Germinal center (tissue), 1 donor: ENCODE data around the gene TRIM34.
"Not testable (repeated sequence)": the region's sequence is repeated elsewhere in the genome, so short reads cannot be mapped to it uniquely, and the experiment has no call there.

Experiments
- DNase-seq: peaks from one replicate; pipeline ENCODE4 v3.0.0; 2012; ENCODE audit warnings: mixed read lengths, low spot score

Gene TRIM34

DNA sequence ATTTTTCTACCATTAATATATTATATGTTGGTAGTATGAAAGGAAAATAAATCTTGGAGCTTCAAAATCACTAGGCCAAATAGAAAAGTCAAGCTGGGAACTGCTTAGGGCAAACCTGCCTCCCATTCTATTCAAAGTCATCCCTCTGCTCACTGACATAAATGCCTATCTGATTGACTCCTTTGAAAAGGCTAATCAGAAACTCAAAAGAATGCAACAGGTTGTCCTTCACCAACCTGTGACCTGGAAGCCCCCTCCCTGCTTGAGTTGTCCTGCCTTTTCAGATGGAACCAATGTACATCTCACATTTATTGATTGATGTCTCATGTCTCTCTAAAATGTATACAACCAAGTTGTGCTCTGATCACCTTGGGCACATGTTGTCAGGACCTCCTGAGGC lies 3.2 kb upstream of the TRIM34 start:
- DNase-seq: no peak

DNA sequence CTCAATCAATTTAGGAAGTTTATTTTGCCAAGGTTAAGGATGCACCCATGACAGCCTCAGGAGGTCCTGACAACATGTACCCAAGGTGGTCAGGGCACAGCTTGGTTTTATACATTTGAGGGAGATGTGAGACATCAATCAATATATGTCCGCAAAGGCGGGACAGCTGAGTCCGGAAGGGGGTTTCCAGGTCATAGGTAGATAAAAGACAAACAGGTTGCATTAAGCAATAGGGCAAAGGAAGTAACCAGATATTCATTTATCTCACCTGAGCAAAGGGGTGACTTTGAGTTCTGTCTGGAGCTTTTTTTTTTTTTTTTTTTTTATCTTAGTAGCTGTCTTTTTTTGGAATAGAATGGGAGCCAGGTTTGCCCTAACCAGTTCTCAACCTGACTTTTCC lies 2.0 kb upstream of the TRIM34 start:
- no peak for DNase-seq

DNA sequence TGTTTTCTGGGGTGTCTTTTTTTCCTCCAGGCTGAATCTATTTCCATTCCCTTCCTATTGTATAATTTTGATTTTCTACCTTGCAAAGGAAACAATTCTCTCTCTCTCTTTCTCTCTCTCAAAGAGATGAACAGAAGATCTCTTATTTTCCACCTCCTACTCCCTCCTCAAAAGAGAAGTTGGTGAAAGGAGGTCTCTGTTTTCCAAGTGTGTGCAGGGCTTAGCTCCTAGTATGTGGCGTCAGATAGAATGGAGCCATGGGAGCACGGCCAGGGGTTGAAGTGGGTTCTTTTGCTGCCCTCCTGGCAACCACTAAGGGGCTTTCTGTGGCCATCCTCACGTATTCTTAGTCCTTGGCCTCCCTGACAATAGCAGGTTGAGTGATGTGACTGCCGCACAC lies 480 bp downstream of the TRIM34 start:
- peak; percentile 13 for DNase-seq

DNA sequence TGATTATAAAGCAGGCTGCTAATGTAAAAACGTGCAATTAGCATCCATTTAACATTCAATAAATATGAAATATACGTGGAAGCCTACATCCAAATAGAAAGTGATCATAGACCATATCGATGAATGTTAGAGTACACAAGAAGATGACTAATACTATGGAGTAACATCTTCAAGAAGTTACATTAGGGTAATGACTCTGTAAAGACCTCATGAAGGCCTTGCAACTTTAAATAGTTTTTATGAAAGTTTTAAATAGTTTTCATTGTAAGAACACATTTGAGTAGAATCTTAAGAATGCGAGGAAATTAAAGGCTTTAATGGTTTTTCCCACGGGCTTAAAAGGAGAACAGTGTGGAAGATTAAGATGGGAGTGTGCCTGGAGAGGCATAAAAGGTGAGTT lies 1.4 kb downstream of the TRIM34 start:
- no peak for DNase-seq

DNA sequence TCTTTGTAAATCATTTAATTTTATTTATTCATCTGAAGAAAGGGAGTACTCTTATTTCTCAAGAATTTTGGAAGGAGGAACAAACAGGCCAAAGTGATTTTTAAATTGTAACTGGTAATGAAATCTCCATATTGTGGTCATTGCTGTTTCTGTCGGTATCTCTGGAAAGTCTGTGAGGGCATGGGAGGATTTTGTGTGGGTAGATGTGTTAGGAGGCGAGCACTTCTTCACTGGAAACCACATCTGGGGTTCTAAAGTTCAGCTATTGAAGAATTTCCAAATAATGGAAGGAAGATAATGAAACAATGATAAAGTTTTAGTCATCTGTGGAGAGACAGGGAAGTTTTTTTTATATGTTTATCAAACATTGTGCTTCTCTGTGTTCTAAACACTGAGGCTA lies 6.6 kb downstream of the TRIM34 start:
- DNase-seq: no peak

DNA sequence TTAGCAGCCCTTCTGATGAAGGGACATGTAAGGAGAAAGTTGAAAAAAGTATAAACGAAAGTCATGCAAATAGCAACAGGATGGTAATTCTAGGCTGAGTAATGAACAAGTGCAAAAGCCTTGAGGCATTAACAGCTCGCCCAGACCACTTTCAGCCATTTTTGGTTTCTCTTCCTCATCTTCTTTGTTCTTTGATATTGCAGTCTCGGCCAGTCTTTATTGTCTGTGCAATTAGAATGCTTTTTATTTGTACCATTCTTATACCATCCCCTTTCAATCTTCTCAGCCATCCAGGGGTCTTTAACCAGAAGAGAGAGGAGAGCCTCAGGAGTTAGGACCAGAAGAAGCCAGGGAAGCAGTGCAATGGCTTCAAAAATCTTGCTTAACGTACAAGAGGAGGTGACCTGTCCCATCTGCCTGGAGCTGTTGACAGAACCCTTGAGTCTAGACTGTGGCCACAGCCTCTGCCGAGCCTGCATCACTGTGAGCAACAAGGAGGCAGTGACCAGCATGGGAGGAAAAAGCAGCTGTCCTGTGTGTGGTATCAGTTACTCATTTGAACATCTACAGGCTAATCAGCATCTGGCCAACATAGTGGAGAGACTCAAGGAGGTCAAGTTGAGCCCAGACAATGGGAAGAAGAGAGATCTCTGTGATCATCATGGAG lies 7.3 kb downstream of the TRIM34 start:
- DNase-seq: peak; percentile 54

DNA sequence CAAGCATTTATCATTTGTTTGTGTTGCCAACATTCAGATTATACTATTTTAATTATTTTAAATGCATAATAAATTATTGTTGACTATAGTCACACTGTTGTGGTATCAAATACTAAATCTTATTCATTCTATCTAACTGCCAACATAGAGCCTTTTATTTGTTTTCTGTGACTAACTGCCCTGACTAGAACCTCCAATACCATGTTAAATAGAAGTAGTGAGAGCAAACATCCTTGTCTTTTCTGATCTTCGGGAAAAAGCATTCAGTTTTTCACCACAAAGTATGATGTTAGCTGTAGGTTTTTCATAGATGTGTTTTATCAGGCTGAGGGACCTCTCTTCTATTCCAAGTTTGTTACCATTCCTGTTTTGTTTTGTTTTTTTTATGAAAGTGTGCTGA lies 15.2 kb downstream of the TRIM34 start:
- no peak for DNase-seq

DNA sequence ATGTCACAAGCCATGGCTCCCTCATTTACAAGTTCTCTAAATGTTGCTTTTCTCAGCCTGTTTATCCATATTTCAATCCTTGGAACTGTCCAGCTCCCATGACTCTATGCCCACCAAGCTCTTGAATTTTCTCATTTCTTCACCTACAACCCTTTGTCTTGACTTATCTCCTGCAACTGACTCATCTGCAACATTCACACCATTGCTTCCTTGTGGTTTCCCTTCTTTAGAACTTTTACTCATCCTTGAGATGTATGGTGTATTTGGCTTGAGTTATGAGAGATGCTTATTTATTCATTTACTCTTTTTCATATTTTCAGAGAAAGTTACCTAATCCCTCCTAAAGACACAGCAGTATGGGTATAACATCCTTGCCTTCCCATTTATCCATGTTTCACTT lies 18.8 kb downstream of the TRIM34 start:
- no peak for DNase-seq

DNA sequence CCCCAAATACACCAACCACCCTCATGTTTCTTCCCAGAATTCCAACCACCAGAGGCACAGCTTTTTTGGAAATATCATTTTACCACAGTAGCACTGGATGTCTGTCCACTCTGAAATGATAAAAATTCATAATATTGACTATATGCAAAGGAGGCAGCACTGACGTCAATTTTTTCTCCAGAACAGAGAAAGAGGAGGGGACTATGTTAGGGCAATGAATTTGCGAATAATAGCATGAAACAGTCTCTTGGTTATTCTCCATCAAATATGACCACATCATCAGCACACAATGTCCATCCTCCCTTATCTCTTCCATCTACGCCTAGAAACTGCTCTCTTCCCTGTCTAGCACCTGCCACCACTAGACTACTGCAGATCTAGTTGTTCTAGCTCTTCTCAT lies 21.3 kb downstream of the TRIM34 start:
- no peak for DNase-seq

DNA sequence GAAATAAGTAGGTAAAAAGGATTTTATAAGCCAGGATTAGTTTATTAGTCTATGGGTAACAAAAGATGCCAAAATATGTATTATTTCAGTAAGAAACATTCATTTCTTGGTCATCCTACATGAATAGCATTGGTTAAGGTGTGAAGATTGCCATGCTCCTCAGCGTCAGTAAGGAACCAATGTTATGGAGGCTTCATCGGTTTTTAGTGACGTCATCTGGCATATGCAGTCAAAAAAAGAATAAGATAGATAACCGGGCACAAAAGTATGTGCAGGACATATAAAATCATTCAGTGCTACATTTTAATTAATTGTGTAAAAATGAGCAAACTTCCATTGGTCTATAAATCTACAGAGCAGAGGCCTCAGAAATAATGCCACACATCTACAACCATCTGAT lies 30.7 kb downstream of the TRIM34 start:
- DNase-seq: no peak

DNA sequence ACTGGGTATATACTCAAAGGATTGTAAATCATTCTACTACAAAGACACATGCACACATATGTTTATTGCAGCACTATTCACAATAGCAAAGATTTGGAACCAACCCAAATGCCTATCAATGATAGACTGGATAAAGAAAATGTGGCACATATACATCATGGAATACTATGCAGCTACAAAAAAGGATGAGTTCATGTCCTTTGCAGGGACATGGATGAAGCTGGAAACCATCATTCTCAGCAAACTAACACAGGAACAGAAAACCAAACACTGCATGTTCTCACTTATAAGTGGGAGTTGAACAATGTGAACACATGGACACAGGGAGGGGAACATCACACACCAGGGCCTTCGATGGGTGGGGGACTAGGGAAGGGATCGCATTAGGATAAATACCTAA lies 32.2 kb downstream of the TRIM34 start:
- not testable (repeated sequence) for DNase-seq

DNA sequence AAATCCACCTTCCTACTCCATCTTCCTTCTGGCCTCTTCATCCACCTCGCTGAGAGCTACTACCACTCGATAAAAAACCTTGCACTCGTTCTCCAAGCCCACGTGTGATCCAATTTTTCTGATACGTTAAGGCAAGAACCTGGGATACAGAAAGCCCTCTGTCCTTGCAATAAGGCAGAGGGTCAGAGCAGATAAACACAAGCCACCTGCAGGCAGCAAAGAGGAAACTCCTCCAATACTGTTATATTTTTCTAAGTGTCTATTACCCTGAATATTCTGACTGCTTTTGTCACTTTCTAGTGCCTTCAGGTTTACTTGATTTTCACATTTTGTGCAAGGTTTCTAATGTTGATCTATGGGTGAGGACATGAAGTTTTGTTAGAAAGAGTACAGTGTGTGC lies 33.5 kb downstream of the TRIM34 start:
- no peak for DNase-seq

DNA sequence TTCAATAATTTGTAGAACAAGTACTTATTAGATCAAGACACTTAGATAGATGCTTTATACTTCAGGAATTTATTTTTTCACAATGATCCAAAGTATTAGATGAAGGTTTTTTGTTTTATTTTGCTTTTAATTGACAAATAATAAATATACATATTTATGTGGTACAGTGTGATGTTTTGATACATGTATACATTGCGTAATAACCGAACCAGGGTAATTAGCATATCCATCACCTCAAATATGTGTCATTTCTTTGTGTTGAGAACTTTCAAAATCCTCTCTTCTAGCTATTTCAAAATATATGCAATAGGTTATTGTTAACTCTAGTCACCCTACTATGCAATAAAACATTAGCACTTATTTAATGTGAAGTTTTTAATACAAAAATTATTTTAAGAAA lies 38.7 kb downstream of the TRIM34 start:
- no peak for DNase-seq

DNA sequence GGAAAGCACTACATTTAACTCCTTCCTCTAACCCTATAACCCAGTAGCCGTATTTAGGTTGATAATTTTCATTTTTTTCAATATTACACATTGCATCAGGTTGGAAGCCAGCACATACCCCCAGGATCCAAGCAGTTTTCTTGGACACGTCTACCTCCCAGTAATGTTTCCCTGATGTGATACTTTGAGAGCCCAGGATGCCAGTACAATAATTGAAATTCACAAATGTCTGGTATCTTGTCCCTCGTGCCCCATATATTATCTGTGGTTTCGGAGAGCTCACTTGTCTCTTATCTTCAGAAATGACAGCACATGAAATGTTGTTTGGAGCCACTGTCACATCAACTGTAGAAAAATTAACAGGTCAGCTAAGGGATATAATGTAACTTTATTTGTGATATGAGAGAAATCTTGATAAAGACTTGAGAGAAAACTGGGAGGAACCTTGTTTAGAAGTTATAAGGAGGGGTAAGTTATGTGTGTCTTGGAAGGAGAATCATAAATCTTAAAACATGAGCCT lies 40.3 kb downstream of the TRIM34 start:
- no peak for DNase-seq

DNA sequence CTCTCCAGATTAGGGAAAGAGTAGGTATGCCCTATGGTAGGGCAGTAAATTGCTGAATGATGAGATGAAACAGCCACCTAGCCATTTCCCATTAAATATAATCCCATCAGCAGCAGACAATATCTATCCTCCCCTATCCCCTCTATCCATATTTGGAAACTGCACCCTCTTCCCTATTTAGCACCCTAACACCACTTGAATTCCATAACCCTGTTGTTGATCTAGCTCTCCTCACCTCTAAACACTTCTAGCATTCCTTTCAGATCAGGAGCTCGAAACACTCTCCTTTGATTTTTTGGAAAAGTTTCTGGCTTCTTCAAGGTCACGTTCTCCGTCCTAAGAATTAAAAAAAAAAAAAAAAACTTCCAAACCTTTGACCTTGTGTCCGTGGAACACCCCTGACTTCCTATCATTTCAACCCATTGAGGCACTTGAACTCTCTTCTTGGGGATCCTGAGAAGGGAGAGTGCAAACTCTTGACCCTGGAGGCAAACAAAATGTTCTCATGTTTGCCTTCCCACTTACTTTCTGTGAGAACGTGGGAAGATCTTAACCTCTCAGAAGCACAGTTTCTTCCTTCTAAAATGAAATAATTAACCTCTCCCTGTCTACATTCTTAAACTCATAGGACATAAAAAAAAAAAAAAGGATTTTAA lies 41.1 kb downstream of the TRIM34 start:
- no peak for DNase-seq

DNA sequence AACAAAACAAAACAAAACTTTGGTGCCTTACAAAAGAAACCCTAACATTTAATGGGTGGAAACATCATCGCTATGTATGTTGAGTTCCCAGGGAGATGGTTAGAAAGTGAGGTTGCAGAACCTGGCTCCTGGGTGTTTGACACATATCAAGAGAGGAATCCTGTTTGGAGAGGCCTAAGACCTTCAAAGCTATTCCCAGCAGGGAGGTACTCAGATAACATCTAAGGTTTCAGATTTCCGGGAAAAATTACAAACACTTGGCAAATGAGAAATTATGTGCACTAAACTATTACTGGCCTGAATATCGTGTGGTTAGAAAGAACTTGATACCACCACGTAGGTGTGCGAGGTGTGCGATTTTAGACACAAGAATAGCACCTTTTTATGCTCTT lies 41.6 kb downstream of the TRIM34 start:
- no peak for DNase-seq

DNA sequence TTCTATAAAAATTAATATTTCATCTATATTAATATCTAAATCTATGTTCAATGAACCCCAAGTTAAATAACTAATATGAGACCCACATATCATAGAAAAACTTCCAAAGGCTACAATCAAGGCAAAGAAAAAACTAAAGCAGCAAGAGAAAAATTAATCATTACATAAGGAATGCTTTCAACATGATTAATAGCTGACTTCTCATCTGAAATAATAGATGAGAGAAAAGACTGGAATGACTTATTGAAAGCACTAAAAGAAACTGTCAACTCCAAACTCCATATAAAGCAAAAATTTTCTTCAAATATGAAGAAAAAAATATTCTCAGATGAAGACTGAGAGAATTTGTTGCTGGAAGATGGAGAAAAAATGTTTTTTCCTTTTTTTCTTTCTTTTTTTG lies 47.0 kb downstream of the TRIM34 start:
- DNase-seq: no peak

DNA sequence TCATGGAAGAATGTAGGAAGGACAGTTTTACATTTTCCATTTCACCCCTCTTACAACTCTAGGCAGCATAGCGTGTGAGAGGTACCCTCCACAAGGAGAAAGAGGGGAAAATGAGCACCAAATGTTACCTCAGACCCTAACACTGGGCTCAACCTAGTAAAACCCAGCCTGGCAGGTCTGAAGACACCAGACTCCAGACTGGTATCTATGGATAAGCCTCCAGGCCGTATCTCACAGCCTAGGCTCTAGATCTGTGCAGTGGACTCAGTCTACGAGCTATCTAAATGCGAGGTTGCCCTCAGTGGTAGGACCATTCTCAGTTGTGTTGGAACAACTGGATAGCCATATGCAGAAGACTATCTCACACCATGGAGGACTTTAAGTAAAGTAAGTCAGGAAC lies 49.6 kb downstream of the TRIM34 start:
- no peak for DNase-seq

DNA sequence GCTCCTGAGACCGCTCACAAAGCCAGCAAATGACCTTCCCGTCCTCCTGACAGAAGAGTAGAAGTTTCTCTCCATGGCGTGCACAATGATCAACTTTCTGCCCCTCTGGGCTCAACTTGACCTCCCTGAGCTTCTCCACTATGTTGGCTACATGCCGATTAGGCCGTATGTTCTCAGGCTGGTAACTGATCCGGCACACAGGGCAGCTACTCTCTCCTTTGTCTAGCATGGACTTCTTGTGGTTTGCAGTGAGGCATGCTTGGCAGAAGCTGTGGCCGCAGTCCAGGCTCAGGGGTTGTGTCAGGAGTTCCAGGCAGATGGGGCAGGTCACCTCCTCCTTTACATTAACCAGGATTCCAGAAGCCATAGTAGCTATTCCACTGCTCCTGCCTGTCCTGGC lies 55.0 kb downstream of the TRIM34 start:
- no peak for DNase-seq

DNA sequence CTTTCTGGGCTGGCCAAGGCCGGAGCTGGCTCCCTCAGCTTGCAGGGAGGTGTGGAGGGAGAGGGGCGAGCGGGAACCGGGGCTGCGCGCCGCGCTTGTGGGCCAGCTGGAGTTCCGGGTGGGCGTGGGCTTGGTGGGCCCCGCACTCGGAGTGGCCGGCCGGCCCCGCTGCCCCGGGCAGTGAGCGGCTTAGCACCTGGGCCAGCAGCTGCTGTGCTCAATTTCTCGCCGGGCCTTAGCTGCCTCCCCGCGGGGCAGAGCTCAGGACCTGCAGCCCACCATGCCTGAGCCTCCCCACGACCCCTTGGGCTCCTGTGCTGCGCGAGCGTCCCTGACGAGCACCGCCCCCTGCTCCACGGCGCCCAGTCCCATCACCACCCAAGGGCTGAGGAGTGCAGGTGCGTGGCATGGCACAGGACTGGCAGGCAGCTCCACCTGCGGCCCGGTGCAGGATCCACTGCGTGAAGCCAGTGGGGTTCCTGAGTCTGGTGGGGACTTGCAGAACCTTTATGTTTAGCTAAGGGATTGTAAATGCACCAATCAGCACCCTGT lies 58.2 kb downstream of the TRIM34 start:
- not testable (repeated sequence) for DNase-seq

DNA sequence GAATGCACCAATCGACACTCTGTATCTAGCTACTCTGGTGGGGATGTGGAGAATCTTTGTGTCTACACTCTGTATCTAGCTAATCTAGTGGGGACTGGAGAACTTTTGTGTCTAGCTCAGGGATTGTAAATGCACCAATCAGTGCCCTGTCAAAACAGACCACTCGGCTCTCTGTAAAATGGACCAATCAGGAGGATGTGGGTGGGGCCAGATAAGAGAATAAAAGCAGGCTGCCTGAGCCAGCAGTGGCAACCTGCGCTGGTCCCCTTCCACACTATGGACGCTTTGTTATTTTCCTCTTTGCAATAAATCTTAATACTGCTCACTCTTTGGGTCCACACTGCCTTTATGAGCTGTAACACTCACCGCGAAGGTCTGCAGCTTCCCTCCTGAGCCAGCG lies 58.8 kb downstream of the TRIM34 start:
- not testable (repeated sequence) for DNase-seq

DNA sequence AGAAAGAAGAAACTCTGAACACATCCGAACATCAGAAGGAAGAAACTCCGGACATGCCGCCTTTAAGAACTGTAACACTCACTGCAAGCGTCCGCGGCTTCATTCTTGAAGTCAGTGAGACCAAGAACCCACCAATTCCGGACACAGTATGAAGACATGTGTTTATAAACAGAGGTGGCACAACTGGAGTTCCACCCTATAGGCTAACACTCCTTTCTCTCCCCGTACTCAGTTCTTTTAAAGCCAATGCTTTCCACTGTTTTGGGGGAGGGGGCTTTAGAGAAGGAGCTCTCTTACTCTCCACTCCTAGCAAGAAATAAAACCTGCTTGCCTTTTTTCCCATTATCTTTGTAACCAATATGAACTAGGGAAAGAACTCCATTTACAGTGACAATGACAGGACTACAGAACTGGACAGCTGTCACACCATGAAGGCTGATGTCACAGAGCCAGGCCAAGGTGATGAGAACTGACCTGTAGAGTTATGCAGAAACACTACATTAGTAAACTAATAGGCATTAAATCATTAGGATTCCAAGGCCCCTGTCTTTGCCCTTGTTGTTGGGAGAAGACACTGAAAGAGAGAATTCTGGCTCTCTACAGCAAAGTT lies 59.3 kb downstream of the TRIM34 start:
- DNase-seq: no peak

DNA sequence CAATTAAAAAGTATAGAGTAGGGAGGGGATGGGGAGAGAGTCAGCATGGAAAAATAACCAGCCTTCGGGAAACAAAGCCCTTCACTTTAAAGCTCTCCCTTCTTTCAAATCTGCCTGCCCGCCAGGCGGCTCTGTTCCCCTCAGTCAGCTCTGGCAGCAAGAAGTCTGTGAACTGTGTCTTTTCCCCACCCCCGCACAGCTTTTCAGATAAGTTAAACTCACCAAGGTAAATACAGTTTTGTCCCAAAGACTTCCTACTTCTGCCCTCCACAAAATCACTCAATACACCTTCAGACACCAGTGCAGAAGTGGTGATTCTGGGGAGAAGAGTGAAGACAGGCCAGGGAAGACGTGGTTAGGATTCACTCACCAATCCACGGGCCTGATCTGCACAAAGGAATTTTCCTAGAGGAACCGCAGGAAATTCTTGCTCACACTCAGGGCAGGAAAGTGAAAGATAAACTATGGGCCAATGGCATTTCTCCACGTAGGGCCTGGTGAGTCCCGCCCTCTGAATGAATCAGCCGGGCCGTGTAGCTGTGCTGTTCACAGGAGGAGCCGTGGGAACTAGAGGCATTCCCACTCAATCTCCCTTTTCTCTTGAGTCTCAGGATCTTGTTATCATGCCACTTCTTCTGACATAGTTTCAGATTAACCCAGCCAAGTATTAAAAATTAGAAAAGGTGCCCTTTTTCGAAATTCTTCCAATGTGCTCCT lies 60.0 kb downstream of the TRIM34 start, which contains the start of gene TRIM5:
Gene TRIM5, minus strand, starts transcription at position 429 of the 717 bp plus-strand sequence. CDS start 4,897 bp downstream, outside the sequence.
- peak; percentile 88 for DNase-seq
